ENCODE results near the gene KCNQ5.

The KCNQ5 gene

DNA sequence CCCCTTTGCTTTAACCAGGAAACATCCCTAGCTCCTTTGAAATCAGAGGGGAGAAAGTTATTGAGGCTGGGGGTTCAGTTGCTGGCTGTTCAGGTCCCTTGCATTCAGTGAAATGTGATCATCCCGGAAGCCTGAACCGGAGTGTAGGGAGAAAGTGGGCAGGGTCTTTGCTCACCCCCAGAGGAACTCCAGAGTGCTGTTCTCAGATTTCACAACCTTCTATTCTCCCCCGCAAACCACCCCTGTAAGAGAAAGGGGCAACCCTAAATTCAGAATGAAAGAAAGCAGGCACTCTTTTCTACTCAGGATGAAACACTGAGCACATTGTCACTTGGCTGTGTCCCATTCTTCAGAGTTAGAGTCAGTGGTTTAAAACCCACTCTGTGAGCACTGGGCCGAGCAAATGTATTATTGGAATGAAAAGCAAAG lies 463.6 kb downstream of the KCNQ5 start:
- Histone ChIP-seq H2BK5ac (ENCODE audit: low read length) (no peak overlapping the region), H3K18ac (ENCODE audit: low read length) (no peak overlapping the region), H3K4me2 (ENCODE audit: insufficient read depth, low read length, poor library complexity, severe bottlenecking) (no peak overlapping the region), H2BK15ac (ENCODE audit: low read length) (no peak overlapping the region), H3K36me3 (replicated peaks in 1 of 2; ENCODE audit: control insufficient read depth in 2 of 2, insufficient read depth in 2 of 2, low read length in 2 of 2) (no peaks in the 10 kb centered on the region), H4K8ac (ENCODE audit: low read depth, low read length) (no peak overlapping the region), H3K4me1 (ENCODE audit: control insufficient read depth in 2 of 2, insufficient read depth in 1 of 2, low read depth in 1 of 2, low read length in 2 of 2) (peaks cover 0 to 8% of the 10 kb centered on the region in 2 donors), H3K27me3 (ENCODE audit: control insufficient read depth in 3 of 3, insufficient read depth in 3 of 3, low read depth in 1 of 3, low read length in 3 of 3) (no peaks in the 10 kb centered on the region), H2AFZ (ENCODE audit: low read length) (peak overlapping the region; percentile 79), H3K79me1 (ENCODE audit: low read depth, low read length) (no peaks in the 10 kb centered on the region), H3K4me3 (ENCODE audit: low read length in 2 of 2) (no peak overlapping the region), H3K14ac (ENCODE audit: low read length) (no peak overlapping the region), H3K23ac (ENCODE audit: low read depth, low read length, poor library complexity) (no peak overlapping the region), H3K4ac (ENCODE audit: low read length) (no peak overlapping the region), H3K27ac (replicated peaks; ENCODE audit: low read length) (peak overlapping the region; percentile 47), H2BK12ac (ENCODE audit: low read length) (no peak overlapping the region), H2BK120ac (ENCODE audit: low read depth, low read length) (no peak overlapping the region), H4K91ac (ENCODE audit: low read depth, low read length, poor library complexity) (no peak overlapping the region), H2AK5ac (ENCODE audit: low read depth, low read length) (no peak overlapping the region), H3K9me3 (replicated peaks in 1 of 2; ENCODE audit: control insufficient read depth in 2 of 2, insufficient read depth in 1 of 2, low read depth in 1 of 2, low read length in 2 of 2) (no peaks in the 10 kb centered on the region), H3K9ac (ENCODE audit: low read depth, low read length, poor library complexity) (no peak overlapping the region)
- peak; percentile 65 for DNase-seq (ENCODE audit: low spot score)
- WGBS, 2 donors (ENCODE audit: extremely low coverage in 2 of 2, insufficient read length in 2 of 2, insufficient replicate concordance in 1 of 2), result no CpG with 5 or more reads among the region's 4 CpGs

DNA sequence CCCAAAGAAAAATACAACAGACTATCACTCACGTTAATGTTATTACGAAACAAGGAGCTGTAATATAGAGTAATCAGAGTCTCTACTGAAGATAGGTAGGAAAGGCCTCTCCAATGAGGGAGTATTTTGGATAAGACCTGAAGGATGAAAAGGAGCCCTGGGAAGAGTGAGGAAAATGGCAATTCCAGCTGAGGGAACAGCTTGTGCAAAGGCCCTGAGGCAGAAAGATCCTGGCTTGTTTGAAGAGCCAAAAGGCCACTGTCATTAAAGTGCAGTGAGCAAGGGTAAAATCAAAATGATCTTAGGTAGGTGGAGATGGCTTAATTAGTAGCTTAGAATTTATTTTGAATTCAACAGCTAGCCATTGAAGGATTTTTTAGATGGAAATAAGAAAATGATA lies 464.9 kb downstream of the KCNQ5 start:
- Histone ChIP-seq H3K79me1 (ENCODE audit: low read depth, low read length) (no peaks in the 10 kb centered on the region), H2AFZ (ENCODE audit: low read length) (no peak overlapping the region), H4K91ac (ENCODE audit: low read depth, low read length, poor library complexity) (no peak overlapping the region), H3K4me3 (ENCODE audit: low read length in 2 of 2) (no peak overlapping the region), H3K23ac (ENCODE audit: low read depth, low read length, poor library complexity) (no peak overlapping the region), H3K4me1 (ENCODE audit: control insufficient read depth in 2 of 2, insufficient read depth in 1 of 2, low read depth in 1 of 2, low read length in 2 of 2) (peaks cover 0 to 8% of the 10 kb centered on the region in 2 donors), H3K18ac (ENCODE audit: low read length) (no peak overlapping the region), H3K4me2 (ENCODE audit: insufficient read depth, low read length, poor library complexity, severe bottlenecking) (no peak overlapping the region), H2BK5ac (ENCODE audit: low read length) (no peak overlapping the region), H4K8ac (ENCODE audit: low read depth, low read length) (no peak overlapping the region), H3K27ac (replicated peaks; ENCODE audit: low read length) (no peak overlapping the region), H3K27me3 (ENCODE audit: control insufficient read depth in 3 of 3, insufficient read depth in 3 of 3, low read depth in 1 of 3, low read length in 3 of 3) (no peaks in the 10 kb centered on the region), H3K14ac (ENCODE audit: low read length) (no peak overlapping the region), H2BK12ac (ENCODE audit: low read length) (no peak overlapping the region), H3K9me3 (replicated peaks in 1 of 2; ENCODE audit: control insufficient read depth in 2 of 2, insufficient read depth in 1 of 2, low read depth in 1 of 2, low read length in 2 of 2) (no peaks in the 10 kb centered on the region), H3K4ac (ENCODE audit: low read length) (no peak overlapping the region), H2BK15ac (ENCODE audit: low read length) (no peak overlapping the region), H2BK120ac (ENCODE audit: low read depth, low read length) (no peak overlapping the region), H3K9ac (ENCODE audit: low read depth, low read length, poor library complexity) (no peak overlapping the region), H3K36me3 (replicated peaks in 1 of 2; ENCODE audit: control insufficient read depth in 2 of 2, insufficient read depth in 2 of 2, low read length in 2 of 2) (no peaks in the 10 kb centered on the region), H2AK5ac (ENCODE audit: low read depth, low read length) (no peak overlapping the region)
- WGBS, 2 donors (ENCODE audit: extremely low coverage in 2 of 2, insufficient read length in 2 of 2, insufficient replicate concordance in 1 of 2), result no CpG with 5 or more reads among the region's 2 CpGs
- no peak for DNase-seq (ENCODE audit: low spot score)

DNA sequence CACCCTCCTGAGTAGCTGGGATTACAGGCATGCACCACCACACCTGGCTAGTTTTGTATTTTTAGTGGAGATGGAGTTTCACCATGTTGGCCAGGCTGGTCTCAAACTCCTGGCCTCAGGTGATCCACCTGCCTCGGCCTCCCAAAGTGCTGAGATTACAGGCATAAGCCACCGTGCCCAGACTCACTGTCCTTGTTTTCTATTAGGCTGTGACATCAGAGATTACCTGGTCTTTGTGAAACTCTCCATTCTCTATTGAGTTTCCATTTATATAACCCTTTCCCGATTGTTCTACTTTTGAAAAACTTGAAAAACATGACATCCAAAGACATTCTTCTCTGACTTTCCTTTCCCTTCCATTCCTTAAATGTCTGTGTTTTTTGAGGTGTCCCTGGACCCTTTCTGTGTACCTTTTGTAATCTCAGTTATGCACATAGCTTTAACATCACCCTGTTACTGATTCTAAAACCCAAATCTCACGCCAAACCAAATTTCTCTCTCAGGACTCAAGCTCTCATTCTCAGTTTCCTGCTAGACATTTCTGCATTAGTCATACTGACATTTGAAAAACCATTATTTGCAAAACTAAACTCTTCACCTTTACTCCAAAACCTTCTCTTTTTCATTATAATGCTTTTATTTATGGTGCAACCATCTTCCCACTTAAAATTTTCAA lies 466.4 kb downstream of the KCNQ5 start:
- H3K9ac ChIP-seq (ENCODE audit: low read depth, low read length, poor library complexity), result no peak overlapping the region
- H2BK120ac ChIP-seq (ENCODE audit: low read depth, low read length), result no peak overlapping the region
- no peak overlapping the region for H2BK5ac ChIP-seq (ENCODE audit: low read length)

DNA sequence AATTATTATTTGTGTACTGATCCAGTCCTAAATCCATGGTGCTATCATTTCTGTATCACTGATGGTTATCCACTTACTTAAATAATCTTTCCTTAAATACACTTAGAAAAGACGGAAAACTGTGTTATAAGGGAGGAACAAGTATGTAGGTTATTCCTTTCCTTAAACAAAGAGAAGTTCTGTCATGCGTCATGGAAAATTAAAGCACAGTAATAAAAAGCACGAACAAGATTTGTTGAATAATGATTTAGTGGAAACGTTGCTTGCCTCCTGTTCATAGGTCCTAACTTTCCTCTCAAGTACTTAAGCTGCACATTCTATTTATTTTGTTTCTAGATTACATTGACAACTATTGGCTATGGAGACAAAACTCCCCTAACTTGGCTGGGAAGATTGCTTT lies 483.1 kb downstream of the KCNQ5 start:
- no peak overlapping the region for H2BK120ac ChIP-seq (ENCODE audit: low read depth, low read length)
- no peaks in the 10 kb centered on the region for H3K9me3 ChIP-seq (replicated peaks in 1 of 2; ENCODE audit: control insufficient read depth in 2 of 2, insufficient read depth in 1 of 2, low read depth in 1 of 2, low read length in 2 of 2)
- H3K4me1 ChIP-seq (ENCODE audit: control insufficient read depth in 2 of 2, insufficient read depth in 1 of 2, low read depth in 1 of 2, low read length in 2 of 2), result no peaks in the 10 kb centered on the region
- no peak overlapping the region for H3K18ac ChIP-seq (ENCODE audit: low read length)
- no CpG with 5 or more reads among the region's 4 CpGs for WGBS, 2 donors (ENCODE audit: extremely low coverage in 2 of 2, insufficient read length in 2 of 2, insufficient replicate concordance in 1 of 2)
- no peaks in the 10 kb centered on the region for H3K27me3 ChIP-seq (ENCODE audit: control insufficient read depth in 3 of 3, insufficient read depth in 3 of 3, low read depth in 1 of 3, low read length in 3 of 3)
- H2BK5ac ChIP-seq (ENCODE audit: low read length), result no peak overlapping the region
- H3K14ac ChIP-seq (ENCODE audit: low read length), result no peak overlapping the region
- no peak overlapping the region for H3K4me2 ChIP-seq (ENCODE audit: insufficient read depth, low read length, poor library complexity, severe bottlenecking)
- no peak overlapping the region for H4K8ac ChIP-seq (ENCODE audit: low read depth, low read length)
- no peak overlapping the region for H2AK5ac ChIP-seq (ENCODE audit: low read depth, low read length)
- H2AFZ ChIP-seq (ENCODE audit: low read length), result no peak overlapping the region
- H3K79me1 ChIP-seq (ENCODE audit: low read depth, low read length), result no peaks in the 10 kb centered on the region
- no peak overlapping the region for H2BK15ac ChIP-seq (ENCODE audit: low read length)
- no peak overlapping the region for H3K27ac ChIP-seq (replicated peaks; ENCODE audit: low read length)
- no peak overlapping the region for H3K4me3 ChIP-seq (ENCODE audit: low read length in 2 of 2)
- H4K91ac ChIP-seq (ENCODE audit: low read depth, low read length, poor library complexity), result no peak overlapping the region
- H2BK12ac ChIP-seq (ENCODE audit: low read length), result no peak overlapping the region
- no peak for DNase-seq (ENCODE audit: low spot score)
- H3K23ac ChIP-seq (ENCODE audit: low read depth, low read length, poor library complexity), result no peak overlapping the region
- no peak overlapping the region for H3K9ac ChIP-seq (ENCODE audit: low read depth, low read length, poor library complexity)
- no peak overlapping the region for H3K4ac ChIP-seq (ENCODE audit: low read length)
- H3K36me3 ChIP-seq (replicated peaks in 1 of 2; ENCODE audit: control insufficient read depth in 2 of 2, insufficient read depth in 2 of 2, low read length in 2 of 2), result no peaks in the 10 kb centered on the region

More for the DNA sequence above, 466.4 kb downstream of the KCNQ5 start:
- Histone ChIP-seq H3K18ac (ENCODE audit: low read length) (no peak overlapping the region), H3K4ac (ENCODE audit: low read length) (no peak overlapping the region), H4K8ac (ENCODE audit: low read depth, low read length) (no peak overlapping the region), H2BK12ac (ENCODE audit: low read length) (no peak overlapping the region), H3K4me1 (ENCODE audit: control insufficient read depth in 2 of 2, insufficient read depth in 1 of 2, low read depth in 1 of 2, low read length in 2 of 2) (peaks cover 0 to 6% of the 10 kb centered on the region in 2 donors), H3K27ac (replicated peaks; ENCODE audit: low read length) (no peak overlapping the region), H3K14ac (ENCODE audit: low read length) (no peak overlapping the region), H2AFZ (ENCODE audit: low read length) (no peak overlapping the region), H3K27me3 (ENCODE audit: control insufficient read depth in 3 of 3, insufficient read depth in 3 of 3, low read depth in 1 of 3, low read length in 3 of 3) (no peaks in the 10 kb centered on the region), H3K4me3 (ENCODE audit: low read length in 2 of 2) (no peak overlapping the region), H3K9me3 (replicated peaks in 1 of 2; ENCODE audit: control insufficient read depth in 2 of 2, insufficient read depth in 1 of 2, low read depth in 1 of 2, low read length in 2 of 2) (no peaks in the 10 kb centered on the region), H2BK15ac (ENCODE audit: low read length) (no peak overlapping the region), H2AK5ac (ENCODE audit: low read depth, low read length) (no peak overlapping the region), H3K23ac (ENCODE audit: low read depth, low read length, poor library complexity) (no peak overlapping the region), H3K36me3 (replicated peaks in 1 of 2; ENCODE audit: control insufficient read depth in 2 of 2, insufficient read depth in 2 of 2, low read length in 2 of 2) (no peaks in the 10 kb centered on the region), H4K91ac (ENCODE audit: low read depth, low read length, poor library complexity) (no peak overlapping the region), H3K4me2 (ENCODE audit: insufficient read depth, low read length, poor library complexity, severe bottlenecking) (no peak overlapping the region), H3K79me1 (ENCODE audit: low read depth, low read length) (no peaks in the 10 kb centered on the region)
- no peak for DNase-seq (ENCODE audit: low spot score)
- WGBS, 2 donors (ENCODE audit: extremely low coverage in 2 of 2, insufficient read length in 2 of 2, insufficient replicate concordance in 1 of 2), result no CpG with 5 or more reads among the region's 4 CpGs
